HG03521 (cell line): ENCODE results near the gene PLEKHM3.
"Not testable (repeated sequence)": the region's sequence is repeated elsewhere in the genome, so short reads cannot be mapped to it uniquely, and the experiment has no call there.

Source experiments
- ATAC-seq: cut with Tn5 transposase; IDR thresholded peaks from one replicate; pipeline ENCODE4 v1.9.1; 2021; ENCODE audit warnings: mild to moderate bottlenecking, moderate library complexity; ENCODE audit not compliant: unreplicated experiment

PLEKHM3 gene

GRCh38 chr2:208037564-208038487, 12.5 kb upstream of the PLEKHM3 start:
- ATAC-seq: no peak

DNA sequence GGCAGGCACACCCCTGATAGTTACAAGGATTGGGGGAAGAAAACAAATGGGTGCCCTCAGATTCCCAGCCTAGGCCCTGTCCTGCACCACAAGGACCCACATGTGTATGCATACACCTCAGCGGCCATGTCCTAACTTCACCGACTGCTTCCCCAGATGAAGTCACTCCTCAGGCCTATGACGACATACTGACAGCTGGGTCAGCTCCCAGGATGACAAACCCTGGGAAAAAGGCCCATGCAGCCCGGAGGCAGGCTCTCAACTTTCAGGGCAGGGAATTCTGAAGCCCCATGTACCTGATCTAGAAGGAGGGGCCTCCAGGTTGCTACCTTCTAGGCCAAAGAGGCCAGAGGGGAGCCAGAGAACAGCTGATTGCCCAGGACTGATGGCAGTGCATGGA, 11.0 kb upstream of the PLEKHM3 start:
- no peak for ATAC-seq

GRCh38 chr2:208034503-208035140, 9.3 kb upstream of the PLEKHM3 start:
- no peak for ATAC-seq

- peak; percentile 86 for ATAC-seq
Measured at GRCh38 chr2:208033701-208034502, 8.6 kb upstream of the PLEKHM3 start.

DNA sequence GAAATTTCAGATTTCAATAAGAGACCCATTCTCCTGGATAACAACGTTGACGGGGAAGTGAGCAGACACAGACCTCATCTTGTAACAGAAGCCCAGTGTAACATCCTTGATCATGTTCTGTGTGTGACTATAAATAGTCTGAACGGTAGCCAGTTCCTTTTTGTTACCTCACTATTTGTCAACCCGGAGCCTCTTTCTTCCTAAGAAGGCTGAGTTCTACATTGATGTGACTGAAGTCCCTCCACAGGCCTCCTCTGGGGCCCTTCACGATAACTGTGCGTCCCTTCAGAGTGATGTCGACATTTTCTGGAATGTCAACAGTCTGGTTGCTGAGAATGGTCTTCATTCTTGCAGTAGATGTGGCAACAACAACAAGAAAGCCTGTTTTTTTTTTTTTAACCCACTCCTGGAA, 6.3 kb upstream of the PLEKHM3 start:
- no peak for ATAC-seq

GRCh38 chr2:208025814-208026184, 472 bp upstream of the PLEKHM3 start:
- peak; percentile 19 for ATAC-seq

GRCh38 chr2:208024091-208024490, 1.2 kb downstream of the PLEKHM3 start:
- no peak for ATAC-seq

- ATAC-seq: no peak
Measured at GRCh38 chr2:208020253-208020652, 5.1 kb downstream of the PLEKHM3 start.

- ATAC-seq: not testable (repeated sequence)
Measured at GRCh38 chr2:208018124-208018712, 7.1 kb downstream of the PLEKHM3 start.

DNA sequence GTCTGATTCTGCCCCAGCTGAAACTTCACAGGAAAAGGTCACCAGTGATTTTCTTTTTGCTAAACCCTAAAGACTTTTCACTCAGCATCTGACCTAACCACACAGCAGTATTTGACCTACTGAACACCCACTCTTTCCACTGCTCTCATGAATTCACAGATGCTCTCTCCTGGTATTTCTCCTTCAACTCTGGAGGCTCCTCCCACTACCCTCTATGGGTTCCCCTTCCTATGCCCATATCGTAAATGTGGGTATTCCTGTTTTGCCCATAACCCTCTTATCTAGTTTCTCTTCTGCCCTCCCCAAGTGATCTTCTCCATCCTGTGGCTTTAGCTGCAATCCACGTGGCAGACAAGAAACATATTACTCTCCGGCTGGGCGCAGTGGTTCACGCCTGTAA, 7.6 kb downstream of the PLEKHM3 start:
- ATAC-seq: no peak

GRCh38 chr2:208015475-208015874, 9.9 kb downstream of the PLEKHM3 start:
- no peak for ATAC-seq

DNA sequence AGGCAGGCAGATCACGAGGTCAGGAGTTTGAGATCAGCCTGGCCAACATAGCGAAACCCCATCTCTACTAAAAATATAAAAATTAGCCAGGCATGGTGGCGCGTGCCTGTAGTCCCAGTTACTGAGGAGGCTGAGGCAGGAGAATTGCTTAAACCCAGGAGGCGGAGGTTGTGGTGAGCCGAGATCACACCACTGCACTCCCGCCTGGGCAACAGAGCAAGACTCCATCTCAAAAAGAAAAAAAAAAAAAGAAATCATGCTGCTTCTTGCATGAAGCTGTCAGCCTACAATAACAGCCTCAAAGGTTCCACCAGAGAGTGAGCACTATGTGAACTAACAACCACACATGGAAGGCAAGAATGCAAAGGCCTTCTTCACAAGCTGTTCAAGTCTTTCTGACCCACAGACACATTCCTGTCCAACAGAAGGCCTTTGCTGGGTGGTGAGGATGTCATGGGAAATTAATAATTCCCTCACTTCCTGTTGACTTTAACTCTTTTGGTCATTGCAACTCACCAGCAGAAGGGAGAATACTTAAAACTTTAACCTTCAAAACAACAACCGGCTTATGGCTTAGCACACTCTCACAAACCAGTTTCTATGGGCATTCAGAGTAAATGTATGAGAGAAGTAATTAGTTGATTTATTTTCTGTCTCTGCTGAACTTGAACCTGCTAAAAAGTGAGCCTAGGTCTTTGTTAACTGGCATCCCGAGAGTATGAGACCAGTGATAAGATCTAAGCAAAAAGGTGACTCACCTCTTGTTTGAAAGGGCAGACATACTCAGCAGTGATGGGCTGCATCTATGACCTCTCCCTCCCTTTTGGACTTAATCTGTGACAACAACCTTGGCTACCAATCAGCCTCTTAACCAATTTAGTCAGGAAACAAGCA, 11.8 kb downstream of the PLEKHM3 start:
- no peak for ATAC-seq

GRCh38 chr2:208012449-208012848, 12.9 kb downstream of the PLEKHM3 start:
- no peak for ATAC-seq

GRCh38 chr2:208010506-208010905, 14.8 kb downstream of the PLEKHM3 start:
- ATAC-seq: no peak

- ATAC-seq: no peak
Measured at GRCh38 chr2:208006833-208007232, 18.5 kb downstream of the PLEKHM3 start.

- no peak for ATAC-seq
Measured at GRCh38 chr2:208006337-208006736, 19.0 kb downstream of the PLEKHM3 start.

- no peak for ATAC-seq
Measured at GRCh38 chr2:208001924-208002323, 23.4 kb downstream of the PLEKHM3 start.

DNA sequence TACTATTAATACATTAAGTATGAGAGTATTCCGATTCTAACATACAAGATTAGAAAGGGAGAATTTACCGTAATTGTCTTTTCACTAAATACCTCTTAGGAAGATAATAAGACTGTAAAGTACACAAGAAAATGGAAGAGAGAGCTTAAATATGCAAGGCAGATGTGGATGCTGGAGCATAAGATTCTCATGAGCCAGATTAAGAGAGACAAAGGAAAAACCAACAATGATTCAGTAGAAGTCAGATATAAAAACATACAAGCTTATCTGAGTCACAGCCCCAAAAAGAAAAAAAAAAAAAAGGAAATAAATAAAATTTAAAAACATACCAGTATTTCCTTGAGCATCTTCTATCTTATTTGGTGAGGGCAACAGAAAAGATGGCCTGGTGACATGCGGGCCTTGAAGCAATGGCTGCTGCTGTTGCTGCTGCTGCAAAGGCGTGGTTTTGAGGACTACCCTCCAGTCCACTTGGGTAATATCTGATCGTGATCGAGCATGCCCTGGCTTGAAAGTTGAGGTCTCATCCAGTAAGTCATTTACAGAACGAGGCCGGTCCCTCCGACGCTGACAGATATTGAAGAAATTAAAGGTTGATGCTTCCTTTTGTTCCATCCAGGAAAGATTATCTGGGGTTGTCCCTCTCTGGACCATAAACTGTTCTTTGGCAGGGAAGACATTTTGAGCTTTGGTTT, 24.5 kb downstream of the PLEKHM3 start:
- ATAC-seq: no peak

- ATAC-seq: no peak
Measured at GRCh38 chr2:207996848-207997247, 28.5 kb downstream of the PLEKHM3 start.
